Spleen (tissue), 7 donors: ENCODE measurements around the gene NPIPB8.

Experiments used
- CTCF ChIP-seq, 11 experiments: fragments of 200-600 bp in 7 of 11; fragments of 450-650 bp in 4 of 11; sonication (generic) in 4 of 11; IDR thresholded peaks in 8 of 11; conservative IDR thresholded peaks in 3 of 11; 1 replicate in 7 of 11; 2 replicates in 4 of 11; pipeline versions ENCODE4 v1.4.0 to v1.8.0; 2016 to 2021; ENCODE audit warnings: antibody characterized with exemption in 11 of 11, inconsistent platforms in 4 of 11, mild to moderate bottlenecking in 1 of 11
- POLR2A ChIP-seq, 3 donors: fragments of 450-650 bp; IDR thresholded peaks; one replicate each; pipeline ENCODE4 v1.5.1; 2017; ENCODE audit warnings: antibody characterized with exemption in 3 of 3, mild to moderate bottlenecking in 1 of 3
- donor health status: DM: no; HTN: no; CAD: no; lungs with moderate emphysema.
- donor health status: DM: no; HTN: no; CAD: no.
- donor health status: DM: no; HTN: no; CAD: no.

DNA sequence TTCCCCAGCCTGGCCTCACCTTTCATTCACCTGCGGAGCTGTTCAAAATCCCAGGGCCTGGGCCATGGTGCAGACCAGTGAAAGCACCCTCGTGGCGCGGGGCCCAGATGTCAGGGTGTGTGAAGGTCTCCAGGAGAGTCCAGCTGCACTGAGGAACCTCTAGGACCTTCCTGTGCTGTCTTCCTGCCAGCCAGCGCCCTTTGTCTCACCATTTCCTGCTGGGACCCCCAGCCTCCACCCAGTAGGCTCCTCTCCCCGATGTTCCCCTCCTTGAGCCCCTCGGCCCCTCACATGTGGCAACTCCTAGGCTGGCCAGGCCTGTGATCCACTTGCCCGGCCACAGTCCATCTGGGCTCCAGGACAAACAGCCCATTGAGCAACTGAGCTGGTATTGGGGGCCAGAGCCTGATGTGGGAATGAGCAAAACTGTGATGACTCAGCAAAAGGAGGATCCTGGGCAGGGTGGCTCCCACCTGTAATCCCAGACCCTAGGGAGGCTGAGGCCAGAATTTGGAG lies 41.7 kb upstream of the NPIPB8 start:
- no peak for TF ChIP-seq POLR2A (IDR thresholded peaks at IDR 0.05)
- TF ChIP-seq CTCF (IDR thresholded peaks at IDR 0.05 in 8 of 11, conservative IDR thresholded peaks at IDR 0.05 in 3 of 11) = no peak
